Stimulated activated CD4-positive, alpha-beta T cell treated with anti-CD3 and anti-CD28 coated beads, TNF-alpha, amount 100 ng/mL, for 48 hours (primary cell): ENCODE results near the gene ZNF48.
A peak's percentile ranks its signal among the peaks of the same experiment; 100 is the strongest.

Experiments used
- DNase-seq, 3 donors: peaks; one replicate each; pipeline ENCODE4 v3.0.0-alpha.2; 2020; ENCODE audit warnings: low read depth in 3 of 3

Gene ZNF48

DNA sequence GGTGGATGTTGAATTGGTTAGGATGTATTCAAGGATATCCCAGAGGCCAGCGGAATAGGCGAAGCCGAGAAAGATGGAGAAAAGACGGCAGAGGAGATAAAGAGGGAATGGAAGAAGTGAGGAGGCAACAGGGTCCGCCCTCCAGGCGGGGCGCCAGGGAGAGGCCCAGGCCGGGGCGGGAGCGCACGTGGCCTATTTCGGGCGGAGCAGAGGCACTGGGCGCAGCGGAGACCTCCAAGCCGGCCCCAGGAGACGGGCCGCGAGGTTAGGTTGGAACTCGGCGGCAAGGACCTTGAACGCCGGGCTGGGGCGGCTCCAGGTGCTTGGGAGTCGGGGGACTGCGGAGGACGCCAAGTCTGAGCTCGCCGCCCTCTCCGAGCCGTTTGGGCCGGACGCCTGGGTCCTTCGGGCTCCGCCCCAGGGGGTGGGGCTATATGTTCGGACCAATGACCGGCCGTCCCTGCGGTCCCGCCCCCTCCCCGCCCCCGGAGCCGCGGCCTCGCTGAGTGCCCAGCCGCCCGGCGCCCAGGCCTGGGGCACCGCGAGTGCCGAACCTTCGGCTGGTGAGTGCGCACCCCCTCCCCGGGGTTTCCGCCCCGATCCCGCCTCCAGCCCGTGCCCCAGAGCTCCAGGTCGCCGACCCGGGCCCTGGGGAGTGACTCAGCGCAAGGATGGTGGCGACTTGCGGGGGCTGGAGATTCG, 12.0 kb downstream of the ZNF48 start, which contains the start of gene ZNF771:
ZNF771 (plus strand) TSS at position 505 of the 702 bp plus-strand sequence. CDS start 448 bp downstream, outside the sequence.
- DNase-seq: peak; percentile 85 to 98 (median 90)

DNA sequence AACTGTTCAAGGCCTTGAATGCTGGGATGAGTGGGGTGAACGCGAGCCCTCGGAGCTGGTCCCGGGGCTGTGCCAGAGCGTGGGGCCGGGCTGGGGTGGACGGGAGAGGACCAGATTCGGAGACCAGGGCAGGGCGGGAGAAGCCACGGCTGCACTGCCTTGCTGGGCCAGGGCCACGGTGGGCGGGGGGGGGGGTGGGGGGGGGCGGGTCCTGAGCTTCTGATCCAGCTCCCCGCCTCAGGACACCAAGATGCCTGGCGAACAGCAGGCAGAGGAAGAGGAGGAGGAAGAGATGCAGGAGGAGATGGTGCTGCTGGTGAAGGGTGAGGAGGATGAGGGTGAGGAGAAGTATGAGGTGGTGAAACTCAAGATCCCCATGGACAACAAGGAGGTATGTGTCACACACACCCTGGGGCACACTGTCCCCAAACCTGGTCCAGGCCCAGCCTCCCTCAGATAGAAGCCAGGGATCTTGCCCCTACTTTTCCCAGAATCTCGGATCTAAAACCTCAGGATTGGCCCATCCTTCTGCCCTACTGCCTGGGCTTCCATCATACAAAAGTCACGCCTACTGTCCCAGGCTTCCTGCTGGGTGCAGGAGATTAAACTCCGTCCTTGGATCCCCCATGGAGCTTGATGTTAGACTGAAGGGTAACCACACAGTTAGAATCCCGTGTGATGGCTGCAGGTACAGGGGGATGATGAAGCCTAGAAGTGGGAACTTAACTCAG, 12.7 kb downstream of the ZNF48 start:
- DNase-seq: no peak

- DNase-seq: peak; percentile 80 to 92 (median 87)
These were observed 14.2 kb downstream of the ZNF48 start for GRCh38 chr16:30409125-30410060.

DNA sequence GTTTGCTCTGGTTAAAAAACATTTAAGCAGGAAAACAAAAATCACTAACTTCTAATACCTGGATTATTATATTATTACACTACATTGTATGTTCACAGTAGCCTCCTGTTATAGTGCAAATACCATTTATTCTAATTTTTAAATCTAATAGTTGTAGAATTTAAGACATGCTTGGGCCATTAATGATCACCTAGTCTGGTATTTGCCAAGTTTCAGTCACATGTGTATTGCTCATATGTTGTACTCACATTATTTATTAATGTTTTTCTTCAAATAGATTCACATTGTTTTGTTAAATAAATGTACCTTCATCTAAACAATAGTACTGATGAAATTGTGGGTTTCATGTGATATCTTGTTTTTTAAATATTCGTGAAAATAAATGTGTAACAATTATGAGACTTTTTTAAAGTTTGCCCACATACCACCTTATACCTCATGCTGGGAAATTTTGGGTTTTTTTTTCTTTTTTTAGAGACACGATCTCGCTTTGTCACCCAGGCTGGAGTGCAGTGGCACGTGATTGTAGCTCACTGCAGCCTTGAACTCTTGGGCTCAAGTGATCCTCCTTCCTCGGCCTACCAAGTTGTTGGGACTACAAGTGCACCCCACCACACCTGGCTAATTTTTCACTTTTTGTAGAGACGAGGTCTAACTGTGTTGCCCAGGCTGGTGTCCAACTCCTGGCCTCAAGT, 18.0 kb downstream of the ZNF48 start:
- no peak for DNase-seq

GRCh38 chr16:30414159-30414558, 18.9 kb downstream of the ZNF48 start:
- no peak for DNase-seq

GRCh38 chr16:30416047-30416603, 20.9 kb downstream of the ZNF48 start:
- DNase-seq: no peak

DNA sequence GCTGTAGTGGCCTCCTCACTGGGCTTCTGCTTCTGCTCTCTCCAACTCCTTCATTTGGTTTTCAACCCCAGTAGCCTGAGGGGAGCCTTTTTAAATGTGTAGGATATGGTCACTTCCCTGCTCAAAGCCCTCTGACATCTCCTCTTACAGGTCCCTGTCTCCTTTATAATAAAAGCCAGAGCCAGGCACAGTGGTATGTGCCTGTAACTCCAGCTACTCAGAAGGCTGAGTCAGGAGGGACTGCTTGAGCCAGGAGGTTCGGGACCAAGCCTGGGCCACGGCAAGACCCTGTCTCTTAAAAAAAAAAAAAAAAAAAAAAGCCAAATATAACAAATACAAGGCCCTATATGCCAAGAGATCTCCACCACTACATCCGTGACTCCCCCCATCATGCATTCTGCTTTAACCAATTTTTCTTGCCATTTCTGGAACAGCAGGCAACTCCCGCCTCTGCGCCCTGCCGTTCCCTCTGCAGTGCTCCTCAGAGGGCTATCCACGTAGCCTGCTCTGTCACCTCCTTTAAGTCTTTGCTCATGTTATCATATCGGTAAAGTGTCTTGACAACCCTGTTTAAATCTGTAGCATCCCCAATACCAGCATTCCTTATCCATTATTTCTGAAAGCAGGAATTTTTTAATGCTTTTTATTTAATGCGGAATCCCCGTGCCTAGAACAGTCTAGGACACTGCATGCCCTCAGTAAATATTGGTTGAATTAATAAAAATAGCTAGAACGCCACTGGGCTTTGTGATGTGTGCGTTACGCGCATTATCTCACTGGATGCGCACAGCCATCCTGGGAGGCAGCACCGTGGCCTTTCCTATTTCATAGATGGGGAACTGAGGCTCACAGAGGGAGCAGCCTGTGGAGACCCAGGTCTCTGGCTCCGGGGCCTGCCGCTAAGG, 21.7 kb downstream of the ZNF48 start:
- no peak for DNase-seq

- peak; percentile 71 to 82 (median 78) for DNase-seq
These were observed 22.5 kb downstream of the ZNF48 start for GRCh38 chr16:30417529-30418349.

- DNase-seq: no peak
These were observed 23.3 kb downstream of the ZNF48 start for GRCh38 chr16:30418350-30419181.

- no peak for DNase-seq
These were observed 25.8 kb downstream of the ZNF48 start for GRCh38 chr16:30421010-30421409.

DNA sequence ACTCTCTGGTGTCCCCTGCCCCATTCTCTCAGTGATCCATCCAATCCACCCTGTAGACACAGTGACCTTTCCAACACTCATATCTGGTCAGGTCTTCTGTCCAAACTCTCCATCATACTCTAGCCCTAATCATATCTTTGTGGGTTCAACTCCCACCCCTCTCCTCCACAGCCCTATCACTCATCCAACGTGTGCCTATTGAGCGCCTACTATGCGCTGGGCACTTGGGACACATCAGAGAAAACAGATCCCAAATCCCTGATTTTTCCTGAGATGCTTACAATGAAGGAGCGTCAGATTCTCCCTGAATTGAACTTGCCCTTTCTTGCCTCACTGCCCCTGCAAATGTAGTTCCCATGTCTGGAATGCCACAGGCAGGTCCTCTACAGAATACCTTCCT, 32.8 kb downstream of the ZNF48 start:
- DNase-seq: no peak

DNA sequence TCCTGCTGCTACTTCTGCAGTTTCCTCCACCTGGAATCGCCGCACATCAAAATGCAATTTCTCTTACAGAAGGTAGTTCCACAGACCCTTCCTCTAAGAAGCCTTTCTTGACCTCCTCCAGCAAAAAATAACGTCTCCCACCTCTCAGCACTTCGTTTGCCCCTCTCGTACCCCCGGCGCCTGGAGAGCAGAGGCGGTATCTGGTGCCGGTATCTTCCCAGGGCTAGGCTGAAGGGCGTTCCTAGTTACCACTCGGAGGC, 34.1 kb downstream of the ZNF48 start:
- DNase-seq: no peak

DNA sequence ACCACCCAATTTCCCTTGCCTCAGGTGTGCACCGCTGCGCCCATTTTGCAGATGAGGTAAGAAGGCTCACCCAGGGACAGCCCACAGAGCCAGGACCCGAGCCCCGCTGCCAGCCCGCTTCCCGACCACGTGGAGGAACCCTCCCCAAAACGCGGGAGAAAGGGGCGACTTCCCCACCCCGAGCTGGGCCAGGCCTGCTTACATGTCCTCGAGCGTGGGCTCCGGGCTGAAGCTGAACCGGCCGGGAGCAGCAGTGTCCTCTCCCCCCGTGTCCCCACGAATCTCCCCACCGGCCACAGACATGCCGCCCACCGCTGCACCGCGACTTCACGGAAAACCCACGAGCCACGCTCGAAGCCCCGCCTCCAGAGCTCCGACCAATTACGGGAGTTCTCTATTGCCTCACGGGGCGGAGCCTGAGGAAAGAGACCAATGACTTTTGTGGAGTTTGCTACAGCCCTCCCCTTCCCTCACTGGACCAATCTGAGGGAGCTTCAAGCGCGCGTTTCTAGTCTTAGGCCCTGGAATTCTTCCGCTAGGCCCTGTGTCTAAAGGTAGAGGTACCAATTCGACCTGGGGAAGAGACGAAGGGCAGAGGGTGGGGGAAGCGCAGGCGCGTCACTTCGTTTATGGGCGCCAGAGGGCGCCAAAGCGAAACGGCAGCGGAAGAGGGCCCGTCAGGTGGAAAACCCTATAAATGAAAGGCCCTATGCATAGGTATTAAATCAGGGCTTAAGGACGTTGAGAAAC, 34.6 kb downstream of the ZNF48 start, which contains the start of gene DCTPP1:
DCTPP1 (minus strand) TSS at position 353 of the 750 bp plus-strand sequence; CDS start at position 303, 50 bp downstream.
- peak; percentile 91 to 97 (median 94) for DNase-seq

GRCh38 chr16:30430428-30430970, 35.3 kb downstream of the ZNF48 start:
- DNase-seq: no peak

GRCh38 chr16:30434852-30435251, 39.6 kb downstream of the ZNF48 start:
- peak; percentile 61 to 84 (median 63) for DNase-seq

DNA sequence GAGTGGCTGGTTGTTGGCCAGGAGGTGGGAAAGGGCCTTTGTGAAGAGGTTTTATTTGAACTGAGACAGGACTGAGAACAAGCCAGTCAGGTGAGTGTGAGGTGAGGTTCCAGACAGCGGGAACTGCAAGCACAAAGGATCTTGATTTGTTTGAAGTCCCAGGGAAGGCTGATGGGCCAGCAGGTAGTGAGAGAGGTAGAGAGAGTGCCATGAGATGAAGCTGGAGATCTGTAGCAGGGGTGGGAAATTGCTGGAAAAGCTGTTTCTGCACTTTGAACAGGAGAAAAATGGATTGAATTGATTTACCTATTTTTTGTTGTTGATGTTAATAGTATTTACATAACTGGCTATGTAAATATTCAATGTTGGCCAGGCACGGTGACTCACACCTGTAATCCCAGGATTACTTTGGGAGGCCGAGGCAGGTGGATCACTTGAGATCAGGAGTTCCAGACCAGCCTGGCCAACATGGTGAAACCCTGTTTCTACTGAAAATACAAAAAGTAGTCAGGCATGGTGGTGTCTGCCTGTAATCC, 42.4 kb downstream of the ZNF48 start:
- DNase-seq: no peak

DNA sequence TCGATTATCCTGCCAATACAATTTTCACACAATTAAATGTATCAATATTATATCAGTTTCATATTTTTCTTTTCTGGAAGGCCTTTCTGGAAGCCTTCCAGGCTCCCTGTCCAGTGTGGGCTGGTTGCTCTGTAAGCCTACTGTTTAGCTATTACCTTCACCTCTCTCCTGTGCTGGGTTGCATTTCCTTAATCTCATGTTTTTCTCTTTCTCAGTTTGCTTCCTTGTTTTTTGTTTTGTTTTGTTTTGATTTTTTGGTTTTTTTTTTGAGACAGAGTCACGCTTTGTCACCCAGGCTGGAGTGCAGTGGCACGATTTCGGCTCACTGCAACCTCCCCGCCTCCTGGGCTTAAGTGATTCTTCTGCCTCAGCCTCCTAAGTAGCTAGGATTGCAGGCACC, 43.6 kb downstream of the ZNF48 start:
- DNase-seq: no peak
